ENCODE results near the gene CHMP6.

Gene CHMP6

GRCh38 chr17:80979547-80980378 is 11.9 kb upstream of the CHMP6 start:
- Mint-ChIP-seq H3K9me3 (no peaks in the 10 kb centered on the region), H3K27me3 (peaks cover 28% of the 10 kb centered on the region), H3K27ac (no peak overlapping the region), H3K4me1 (peaks cover 13% of the 10 kb centered on the region), H3K4me3 (peak overlapping the region in 1 of 2 donors; percentile 67)
- DNase-seq (no peak), ATAC-seq (no peak)

- peaks cover 13% of the 10 kb centered on the region for H3K4me1 Mint-ChIP-seq
- no peaks in the 10 kb centered on the region for H3K9me3 Mint-ChIP-seq
- H3K27me3 Mint-ChIP-seq: peaks cover 23% of the 10 kb centered on the region
- peak overlapping the region; percentile 9 to 67 for H3K4me3 Mint-ChIP-seq
- no peak overlapping the region for H3K27ac Mint-ChIP-seq
- DNase-seq: no peak
- peak; percentile 61 for ATAC-seq
Measured at GRCh38 chr17:80980397-80981061, 11.1 kb upstream of the CHMP6 start.

- peaks cover 23% of the 10 kb centered on the region for H3K27me3 Mint-ChIP-seq
- no peaks in the 10 kb centered on the region for H3K9me3 Mint-ChIP-seq
- no peak overlapping the region for H3K27ac Mint-ChIP-seq
- H3K4me3 Mint-ChIP-seq: peak overlapping the region; percentile 56 to 67
- DNase-seq (peak; percentile 44 to 57), ATAC-seq (peak; percentile 72)
- peaks cover 13% of the 10 kb centered on the region for H3K4me1 Mint-ChIP-seq
Measured at GRCh38 chr17:80981062-80981902, 10.4 kb upstream of the CHMP6 start.

- H3K4me3 Mint-ChIP-seq: peak overlapping the region in 1 of 2 donors; percentile 56
Measured at GRCh38 chr17:80981929-80982425, 9.7 kb upstream of the CHMP6 start.

GRCh38 chr17:80982426-80982974 is 9.1 kb upstream of the CHMP6 start:
- Mint-ChIP-seq H3K27me3 (peaks cover 33% of the 10 kb centered on the region), H3K27ac (no peak overlapping the region), H3K4me1 (peaks cover 19% of the 10 kb centered on the region), H3K4me3 (no peak overlapping the region), H3K9me3 (no peaks in the 10 kb centered on the region)
- no peak for ATAC-seq
- DNase-seq: no peak

More at GRCh38 chr17:80981929-80982425, 9.7 kb upstream of the CHMP6 start:
- H3K9me3 Mint-ChIP-seq: no peaks in the 10 kb centered on the region
- no peak overlapping the region for H3K27ac Mint-ChIP-seq
- DNase-seq: no peak
- ATAC-seq: no peak
- H3K27me3 Mint-ChIP-seq: peaks cover 28% of the 10 kb centered on the region
- peaks cover 16% of the 10 kb centered on the region for H3K4me1 Mint-ChIP-seq

- ATAC-seq (no peak), DNase-seq (no peak)
- H3K4me1 Mint-ChIP-seq: peaks cover 19% of the 10 kb centered on the region
- no peak overlapping the region for H3K4me3 Mint-ChIP-seq
- no peaks in the 10 kb centered on the region for H3K9me3 Mint-ChIP-seq
- no peak overlapping the region for H3K27ac Mint-ChIP-seq
- H3K27me3 Mint-ChIP-seq: peaks cover 37% of the 10 kb centered on the region
Measured at GRCh38 chr17:80983545-80983944, 8.1 kb upstream of the CHMP6 start.

GRCh38 chr17:80984749-80985148 is 6.9 kb upstream of the CHMP6 start:
- Mint-ChIP-seq H3K27me3 (peaks cover 30% of the 10 kb centered on the region), H3K4me3 (no peak overlapping the region), H3K4me1 (peaks cover 30% of the 10 kb centered on the region), H3K9me3 (no peaks in the 10 kb centered on the region), H3K27ac (no peak overlapping the region)
- ATAC-seq (no peak), DNase-seq (no peak)

- Mint-ChIP-seq H3K27ac (peak overlapping the region in 1 of 2 donors; percentile 24), H3K27me3 (peaks cover 21% of the 10 kb centered on the region), H3K4me3 (no peak overlapping the region), H3K4me1 (peaks cover 30% of the 10 kb centered on the region), H3K9me3 (no peaks in the 10 kb centered on the region)
- DNase-seq (no peak), ATAC-seq (no peak)
Measured at GRCh38 chr17:80986046-80986445, 5.6 kb upstream of the CHMP6 start.

- Mint-ChIP-seq H3K4me1 (peaks cover 31% of the 10 kb centered on the region), H3K4me3 (no peak overlapping the region), H3K27me3 (peaks cover 21% of the 10 kb centered on the region), H3K9me3 (no peaks in the 10 kb centered on the region), H3K27ac (no peak overlapping the region)
- no peak for DNase-seq
- ATAC-seq: no peak
Measured at GRCh38 chr17:80986816-80987475, 4.7 kb upstream of the CHMP6 start.

GRCh38 chr17:80987941-80988461 is 3.6 kb upstream of the CHMP6 start:
- DNase-seq (no peak), ATAC-seq (no peak)
- Mint-ChIP-seq H3K4me3 (no peak overlapping the region), H3K27me3 (peaks cover 19% of the 10 kb centered on the region), H3K27ac (no peak overlapping the region), H3K9me3 (no peaks in the 10 kb centered on the region), H3K4me1 (peaks cover 37% of the 10 kb centered on the region)

- Mint-ChIP-seq H3K27ac (no peak overlapping the region), H3K27me3 (peaks cover 13% of the 10 kb centered on the region), H3K9me3 (no peaks in the 10 kb centered on the region), H3K4me1 (peaks cover 50% of the 10 kb centered on the region), H3K4me3 (peak overlapping the region in 1 of 2 donors; percentile 69)
- DNase-seq (no peak), ATAC-seq (peak; percentile 2)
Measured at GRCh38 chr17:80989586-80989913, 2.1 kb upstream of the CHMP6 start.

- Mint-ChIP-seq H3K4me1 (peaks cover 50% of the 10 kb centered on the region), H3K27ac (peak overlapping the region; percentile 69 to 95), H3K4me3 (peak overlapping the region; percentile 69 to 82), H3K9me3 (no peaks in the 10 kb centered on the region), H3K27me3 (peaks cover 13% of the 10 kb centered on the region)
- DNase-seq (no peak), ATAC-seq (no peak)
Measured at GRCh38 chr17:80990921-80991644, 558 bp upstream of the CHMP6 start.

- peak overlapping the region; percentile 66 to 71 for H3K4me3 Mint-ChIP-seq
- ATAC-seq: peak; percentile 49
- H3K27ac Mint-ChIP-seq: peak overlapping the region in 1 of 2 donors; percentile 6
Measured at GRCh38 chr17:80992077-80992947, 671 bp downstream of the CHMP6 start.

More at GRCh38 chr17:80992077-80992947, 671 bp downstream of the CHMP6 start:
- H3K27me3 Mint-ChIP-seq: peaks cover 6% of the 10 kb centered on the region
- no peak for DNase-seq
- H3K4me1 Mint-ChIP-seq: peaks cover 44% of the 10 kb centered on the region
- no peaks in the 10 kb centered on the region for H3K9me3 Mint-ChIP-seq
